ENCODE measurements around the gene NUMA1. TPM values are rescaled to one million over a fixed set of nuclear protein-coding genes. Genes with fewer than 3 reads are reported as not detected.

NUMA1 gene
- polyA plus RNA-seq, 4 donors: 68.1 to 286 (median 119) TPM

DNA sequence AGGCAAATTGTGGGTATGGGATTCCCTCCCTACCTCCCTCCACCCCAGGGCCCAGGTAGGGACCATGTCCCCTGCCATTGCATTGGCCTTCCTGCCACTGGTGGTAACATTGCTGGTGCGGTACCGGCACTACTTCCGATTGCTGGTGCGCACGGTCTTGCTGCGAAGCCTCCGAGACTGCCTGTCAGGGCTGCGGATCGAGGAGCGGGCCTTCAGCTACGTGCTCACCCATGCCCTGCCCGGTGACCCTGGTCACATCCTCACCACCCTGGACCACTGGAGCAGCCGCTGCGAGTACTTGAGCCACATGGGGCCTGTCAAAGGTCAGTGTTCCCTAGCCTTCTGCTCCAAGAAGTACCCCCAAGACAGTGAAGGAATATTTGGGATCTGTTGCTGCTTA lies 25.5 kb upstream of the NUMA1 start, which contains the start of gene TOMT:
TOMT (plus strand) TSS at position 37 of the 400 bp plus-strand sequence; CDS start at position 65, 28 bp downstream.
- H3K9me3 ChIP-seq (ENCODE audit: control insufficient read depth in 2 of 2, insufficient read depth in 1 of 2, low read depth in 1 of 2, low read length in 1 of 2): peaks cover 0 to 8% of the 10 kb centered on the region in 2 donors
- no peak for FAIRE-seq
- peaks cover 0 to 42% (median 0%) of the 10 kb centered on the region in 3 donors for H3K36me3 ChIP-seq (ENCODE audit: control insufficient read depth in 3 of 3, insufficient read depth in 2 of 3, low read depth in 1 of 3, low read length in 3 of 3)
- no peaks in the 10 kb centered on the region for H3K27me3 ChIP-seq (ENCODE audit: control insufficient read depth in 3 of 3, insufficient read depth in 3 of 3, low read length in 3 of 3)
- DNase-seq: no peak
- peaks cover 0 to 9% (median 3%) of the 10 kb centered on the region in 3 donors for H3K4me1 ChIP-seq (ENCODE audit: control insufficient read depth in 3 of 3, insufficient read depth in 2 of 3, low read depth in 1 of 3, low read length in 2 of 3)
- 93 to 96% (median 96%) methylated on average over 14 of the region's 14 CpGs for WGBS, 3 donors
- H3K27ac ChIP-seq (ENCODE audit: low read depth in 1 of 3, low read length in 2 of 3): no peak within 1 kb of the TSS
- no peak within 1 kb of the TSS for H3K4me3 ChIP-seq (ENCODE audit: low read depth in 1 of 3, low read length in 3 of 3)

DNA sequence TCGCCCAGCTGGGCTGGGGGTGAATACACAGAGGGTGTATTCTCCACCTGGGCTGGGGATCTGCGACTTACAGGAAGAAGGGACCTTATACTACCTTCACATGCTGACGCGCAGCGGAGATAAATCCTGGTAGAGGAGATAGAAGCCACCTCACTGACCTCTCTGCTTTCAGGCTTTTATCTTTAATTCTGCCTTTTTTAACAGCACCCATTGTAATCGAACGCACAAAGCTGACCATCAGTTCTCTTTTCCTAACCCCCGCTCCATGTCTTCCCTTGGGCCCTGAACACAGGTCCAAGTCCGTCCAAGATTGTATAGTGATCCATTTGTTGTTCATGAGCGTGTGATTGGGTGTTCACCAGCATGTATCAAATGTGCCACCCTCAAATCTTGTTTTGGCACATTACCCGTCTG lies 23.4 kb upstream of the NUMA1 start:
- DNase-seq (no peak), FAIRE-seq (no peak)
- Histone ChIP-seq H3K4me3 (ENCODE audit: low read depth in 1 of 3, low read length in 3 of 3) (peak overlapping the region in 2 of 3 donors; percentile 30 to 39), H3K9me3 (ENCODE audit: control insufficient read depth in 2 of 2, insufficient read depth in 1 of 2, low read depth in 1 of 2, low read length in 1 of 2) (peaks cover 0 to 8% of the 10 kb centered on the region in 2 donors), H3K27me3 (ENCODE audit: control insufficient read depth in 3 of 3, insufficient read depth in 3 of 3, low read length in 3 of 3) (no peaks in the 10 kb centered on the region), H3K27ac (ENCODE audit: low read depth in 1 of 3, low read length in 2 of 3) (peak overlapping the region; percentile 81 to 88 (median 87)), H3K4me1 (ENCODE audit: control insufficient read depth in 3 of 3, insufficient read depth in 2 of 3, low read depth in 1 of 3, low read length in 2 of 3) (peaks cover 3 to 14% (median 4%) of the 10 kb centered on the region in 3 donors), H3K36me3 (ENCODE audit: control insufficient read depth in 3 of 3, insufficient read depth in 2 of 3, low read depth in 1 of 3, low read length in 3 of 3) (peaks cover 0 to 43% (median 5%) of the 10 kb centered on the region in 3 donors)
- WGBS, 3 donors: 80 to 87% (median 83%) methylated on average over 11 of the region's 11 CpGs

DNA sequence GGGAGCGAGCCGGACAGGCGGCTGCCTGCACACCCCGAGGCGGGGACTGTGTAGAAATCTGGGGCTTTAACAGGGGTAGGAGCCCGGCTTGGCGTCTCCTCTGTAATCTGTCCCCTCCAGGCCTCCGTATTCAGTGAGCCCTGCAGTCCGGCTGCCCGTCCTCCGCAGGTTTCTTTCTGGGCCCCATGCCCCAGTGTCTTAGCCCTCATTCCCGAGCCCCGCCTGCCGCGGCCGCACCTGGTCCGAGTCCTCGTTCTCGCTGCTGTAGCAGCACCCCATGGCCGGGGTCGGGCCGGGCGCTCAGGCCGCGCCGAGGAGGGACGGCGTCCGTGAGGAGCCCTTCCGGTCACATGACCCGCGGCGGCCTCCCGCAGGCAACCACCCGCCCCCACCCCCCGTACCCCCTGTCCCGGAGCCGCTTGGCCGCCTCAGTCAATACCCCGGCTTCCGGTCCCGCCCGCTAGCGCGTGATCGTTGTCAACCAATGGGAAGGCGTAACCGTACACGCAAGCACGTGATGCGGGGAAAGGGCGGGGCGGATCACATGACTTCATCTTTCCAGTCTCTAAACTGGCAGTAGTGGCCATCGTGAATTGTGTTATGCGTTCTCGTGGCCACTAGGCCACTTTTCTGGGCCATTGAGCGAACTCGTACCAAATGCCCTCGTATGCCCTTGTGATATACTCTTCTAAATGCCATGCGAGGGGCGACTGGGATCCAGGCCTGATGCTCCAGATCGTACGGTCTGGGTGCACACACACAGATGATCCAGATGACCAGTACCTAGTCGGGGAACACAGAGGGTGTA lies 22.8 kb upstream of the NUMA1 start, which contains the start of gene LAMTOR1:
LAMTOR1 (minus strand) TSS at position 352 of the 808 bp plus-strand sequence; CDS start at position 279, 73 bp downstream.
- FAIRE-seq (no peak), DNase-seq (peak; percentile 99 to 100)
- peaks cover 4 to 43% (median 11%) of the 10 kb centered on the region in 3 donors for H3K36me3 ChIP-seq (ENCODE audit: control insufficient read depth in 3 of 3, insufficient read depth in 2 of 3, low read depth in 1 of 3, low read length in 3 of 3)
- H3K9me3 ChIP-seq (ENCODE audit: control insufficient read depth in 2 of 2, insufficient read depth in 1 of 2, low read depth in 1 of 2, low read length in 1 of 2): peaks cover 0 to 8% of the 10 kb centered on the region in 2 donors
- peaks cover 3 to 14% (median 4%) of the 10 kb centered on the region in 3 donors for H3K4me1 ChIP-seq (ENCODE audit: control insufficient read depth in 3 of 3, insufficient read depth in 2 of 3, low read depth in 1 of 3, low read length in 2 of 3)
- H3K4me3 ChIP-seq (ENCODE audit: low read depth in 1 of 3, low read length in 3 of 3): peak within 1 kb of the TSS; percentile 68 to 93 (median 79)
- no peaks in the 10 kb centered on the region for H3K27me3 ChIP-seq (ENCODE audit: control insufficient read depth in 3 of 3, insufficient read depth in 3 of 3, low read length in 3 of 3)
- WGBS, 3 donors: 4% methylated on average over 55 to 64 of the region's 64 CpGs
- H3K27ac ChIP-seq (ENCODE audit: low read depth in 1 of 3, low read length in 2 of 3): peak within 1 kb of the TSS; percentile 81 to 91 (median 87)

DNA sequence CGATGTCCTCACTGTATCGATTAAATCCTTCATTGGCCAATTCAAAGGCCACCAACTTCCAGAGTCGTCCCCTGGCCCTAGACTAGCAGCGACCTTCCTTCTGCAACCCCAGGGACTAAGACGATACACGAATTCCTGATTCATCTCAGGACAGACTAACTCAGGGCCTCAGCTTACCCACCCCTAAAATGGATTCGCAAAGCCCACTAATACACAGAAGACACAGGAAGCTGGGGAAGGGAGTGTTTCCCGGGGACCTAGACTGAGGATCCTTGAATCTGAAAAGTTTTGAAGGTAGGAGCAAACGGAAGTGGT lies 22.2 kb upstream of the NUMA1 start:
- peaks cover 9 to 43% (median 14%) of the 10 kb centered on the region in 3 donors for H3K36me3 ChIP-seq (ENCODE audit: control insufficient read depth in 3 of 3, insufficient read depth in 2 of 3, low read depth in 1 of 3, low read length in 3 of 3)
- DNase-seq: peak in 1 of 2 donors; percentile 13
- H3K27me3 ChIP-seq (ENCODE audit: control insufficient read depth in 3 of 3, insufficient read depth in 3 of 3, low read length in 3 of 3): no peaks in the 10 kb centered on the region
- peak overlapping the region; percentile 68 to 93 (median 79) for H3K4me3 ChIP-seq (ENCODE audit: low read depth in 1 of 3, low read length in 3 of 3)
- no peak for FAIRE-seq
- WGBS, 3 donors: 0 to 3% (median 3%) methylated on average over 9 of the region's 9 CpGs
- H3K4me1 ChIP-seq (ENCODE audit: control insufficient read depth in 3 of 3, insufficient read depth in 2 of 3, low read depth in 1 of 3, low read length in 2 of 3): peaks cover 3 to 14% (median 4%) of the 10 kb centered on the region in 3 donors
- peak overlapping the region; percentile 80 to 91 (median 87) for H3K27ac ChIP-seq (ENCODE audit: low read depth in 1 of 3, low read length in 2 of 3)
- peaks cover 0 to 8% of the 10 kb centered on the region in 2 donors for H3K9me3 ChIP-seq (ENCODE audit: control insufficient read depth in 2 of 2, insufficient read depth in 1 of 2, low read depth in 1 of 2, low read length in 1 of 2)

DNA sequence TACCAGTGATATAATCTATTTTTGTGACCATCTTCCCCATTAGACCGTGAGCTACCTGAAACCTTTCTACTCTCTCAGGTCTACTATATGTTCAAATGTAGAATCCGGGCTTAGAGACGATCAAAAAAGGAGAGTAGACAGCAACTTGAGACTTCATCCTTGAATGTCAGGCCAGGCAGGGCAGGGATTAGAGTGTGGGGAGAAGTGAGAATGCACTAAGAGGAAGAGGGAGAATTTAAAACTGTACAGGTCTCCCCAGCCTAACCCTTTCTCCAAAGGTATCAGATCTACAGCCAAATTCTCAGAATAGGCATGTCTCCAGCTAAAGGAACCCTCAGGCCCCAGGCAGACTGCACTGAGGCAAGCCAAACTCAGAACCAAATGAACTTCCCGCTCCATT lies 21.8 kb upstream of the NUMA1 start:
- H3K4me3 ChIP-seq (ENCODE audit: low read depth in 1 of 3, low read length in 3 of 3): peak overlapping the region; percentile 68 to 93 (median 79)
- peak overlapping the region; percentile 80 to 91 (median 87) for H3K27ac ChIP-seq (ENCODE audit: low read depth in 1 of 3, low read length in 2 of 3)
- 20 to 42% (median 28%) methylated on average over 4 of the region's 4 CpGs for WGBS, 3 donors
- peaks cover 11 to 46% (median 17%) of the 10 kb centered on the region in 3 donors for H3K36me3 ChIP-seq (ENCODE audit: control insufficient read depth in 3 of 3, insufficient read depth in 2 of 3, low read depth in 1 of 3, low read length in 3 of 3)
- no peak for FAIRE-seq
- H3K9me3 ChIP-seq (ENCODE audit: control insufficient read depth in 2 of 2, insufficient read depth in 1 of 2, low read depth in 1 of 2, low read length in 1 of 2): peaks cover 0 to 8% of the 10 kb centered on the region in 2 donors
- H3K27me3 ChIP-seq (ENCODE audit: control insufficient read depth in 3 of 3, insufficient read depth in 3 of 3, low read length in 3 of 3): no peaks in the 10 kb centered on the region
- no peak for DNase-seq
- H3K4me1 ChIP-seq (ENCODE audit: control insufficient read depth in 3 of 3, insufficient read depth in 2 of 3, low read depth in 1 of 3, low read length in 2 of 3): peaks cover 3 to 14% (median 4%) of the 10 kb centered on the region in 3 donors

DNA sequence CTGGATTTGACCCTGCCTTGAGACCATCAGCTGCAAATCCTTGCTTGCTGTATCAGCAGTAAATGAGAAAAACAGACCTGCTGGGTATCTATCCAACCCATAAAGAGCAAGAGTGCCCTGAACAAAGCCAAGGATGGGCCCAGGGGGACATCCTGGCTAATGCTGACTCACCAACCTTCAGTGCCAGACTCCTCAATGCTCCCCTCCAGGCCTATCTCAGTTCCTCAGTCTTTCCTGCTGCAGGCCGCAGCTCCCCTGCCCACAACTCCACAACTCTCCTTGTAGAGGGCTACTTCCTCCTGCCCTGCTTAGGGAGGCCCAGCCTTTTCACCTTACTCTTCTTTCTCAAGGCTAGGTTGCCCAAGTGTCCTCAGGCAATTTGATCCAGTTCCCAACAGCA lies 20.1 kb upstream of the NUMA1 start:
- Histone ChIP-seq H3K36me3 (ENCODE audit: control insufficient read depth in 3 of 3, insufficient read depth in 2 of 3, low read depth in 1 of 3, low read length in 3 of 3) (peaks cover 15 to 53% (median 20%) of the 10 kb centered on the region in 3 donors), H3K9me3 (ENCODE audit: control insufficient read depth in 2 of 2, insufficient read depth in 1 of 2, low read depth in 1 of 2, low read length in 1 of 2) (peaks cover 0 to 8% of the 10 kb centered on the region in 2 donors), H3K27me3 (ENCODE audit: control insufficient read depth in 3 of 3, insufficient read depth in 3 of 3, low read length in 3 of 3) (no peaks in the 10 kb centered on the region), H3K4me3 (ENCODE audit: low read depth in 1 of 3, low read length in 3 of 3) (no peak overlapping the region), H3K27ac (ENCODE audit: low read depth in 1 of 3, low read length in 2 of 3) (no peak overlapping the region), H3K4me1 (ENCODE audit: control insufficient read depth in 3 of 3, insufficient read depth in 2 of 3, low read depth in 1 of 3, low read length in 2 of 3) (peaks cover 3 to 14% (median 4%) of the 10 kb centered on the region in 3 donors)
- FAIRE-seq: no peak
- 81 to 92% (median 90%) methylated on average over 1 of the region's 1 CpG for WGBS, 3 donors
- no peak for DNase-seq

DNA sequence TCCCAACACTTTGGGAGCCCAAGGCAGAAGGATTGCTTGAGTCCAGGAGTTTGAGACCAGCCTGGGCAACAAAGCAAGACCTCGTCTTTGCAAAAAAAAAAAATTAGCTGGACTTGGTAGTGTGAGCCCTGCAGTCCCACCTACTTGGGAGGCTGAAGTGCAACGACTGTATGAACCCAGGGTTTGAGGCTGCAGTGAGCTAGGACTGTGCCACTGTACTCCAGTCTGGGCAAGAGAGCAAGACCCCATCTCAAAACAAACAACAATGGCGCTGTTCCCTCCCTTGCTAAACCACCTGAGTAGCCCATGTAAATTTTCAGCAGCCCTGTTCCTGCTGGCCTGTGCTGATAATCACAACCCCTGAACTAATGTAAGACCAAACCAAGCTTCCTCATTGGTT lies 19.7 kb upstream of the NUMA1 start:
- H3K27ac ChIP-seq (ENCODE audit: low read depth in 1 of 3, low read length in 2 of 3): no peak overlapping the region
- WGBS, 3 donors: 84 to 91% (median 84%) methylated on average over 3 of the region's 3 CpGs

DNA sequence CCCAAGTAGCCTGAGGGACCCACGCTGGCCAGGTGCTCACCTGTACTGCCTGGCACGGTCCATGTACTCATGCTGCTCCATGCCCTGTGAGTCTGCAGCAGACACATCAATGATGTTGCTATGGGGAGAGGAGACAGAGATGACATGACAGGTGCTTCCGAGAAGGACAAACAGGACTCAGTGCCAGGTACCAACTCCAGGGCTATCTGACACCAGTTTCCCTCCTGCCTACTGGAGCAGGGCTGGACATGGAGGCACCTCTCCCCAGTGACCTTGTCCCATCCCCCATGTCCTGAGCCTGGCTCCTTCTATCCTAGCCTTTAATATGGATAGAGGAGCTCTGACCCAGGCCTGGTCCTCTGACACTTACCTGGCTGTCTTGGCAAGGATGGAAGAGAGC lies 18.4 kb upstream of the NUMA1 start:
- FAIRE-seq: no peak
- Histone ChIP-seq H3K9me3 (ENCODE audit: control insufficient read depth in 2 of 2, insufficient read depth in 1 of 2, low read depth in 1 of 2, low read length in 1 of 2) (peaks cover 0 to 3% of the 10 kb centered on the region in 2 donors), H3K27me3 (ENCODE audit: control insufficient read depth in 3 of 3, insufficient read depth in 3 of 3, low read length in 3 of 3) (no peaks in the 10 kb centered on the region), H3K36me3 (ENCODE audit: control insufficient read depth in 3 of 3, insufficient read depth in 2 of 3, low read depth in 1 of 3, low read length in 3 of 3) (peaks cover 15 to 61% (median 26%) of the 10 kb centered on the region in 3 donors), H3K4me1 (ENCODE audit: control insufficient read depth in 3 of 3, insufficient read depth in 2 of 3, low read depth in 1 of 3, low read length in 2 of 3) (peaks cover under 1 to 9% (median 4%) of the 10 kb centered on the region in 3 donors), H3K4me3 (ENCODE audit: low read depth in 1 of 3, low read length in 3 of 3) (no peak overlapping the region), H3K27ac (ENCODE audit: low read depth in 1 of 3, low read length in 2 of 3) (no peak overlapping the region)
- DNase-seq: no peak
- WGBS, 3 donors: 92 to 98% (median 96%) methylated on average over 3 of the region's 3 CpGs

More for the DNA sequence above, 19.7 kb upstream of the NUMA1 start:
- H3K4me1 ChIP-seq (ENCODE audit: control insufficient read depth in 3 of 3, insufficient read depth in 2 of 3, low read depth in 1 of 3, low read length in 2 of 3): peaks cover 3 to 14% (median 4%) of the 10 kb centered on the region in 3 donors
- H3K36me3 ChIP-seq (ENCODE audit: control insufficient read depth in 3 of 3, insufficient read depth in 2 of 3, low read depth in 1 of 3, low read length in 3 of 3): peaks cover 15 to 56% (median 23%) of the 10 kb centered on the region in 3 donors
- no peak for DNase-seq
- H3K4me3 ChIP-seq (ENCODE audit: low read depth in 1 of 3, low read length in 3 of 3): no peak overlapping the region
- FAIRE-seq: no peak
- no peaks in the 10 kb centered on the region for H3K27me3 ChIP-seq (ENCODE audit: control insufficient read depth in 3 of 3, insufficient read depth in 3 of 3, low read length in 3 of 3)
- H3K9me3 ChIP-seq (ENCODE audit: control insufficient read depth in 2 of 2, insufficient read depth in 1 of 2, low read depth in 1 of 2, low read length in 1 of 2): peaks cover 0 to 8% of the 10 kb centered on the region in 2 donors

Measured in small intestine (tissue), 7 donors.